Gastrocnemius medialis (tissue), 4 donors: ENCODE data around the gene PIWIL4. TPM values are rescaled to one million over a fixed set of nuclear protein-coding genes. Genes with fewer than 3 reads are reported as not detected.

Source experiments
- ATAC-seq, 2 donors: fragments of 150-250 bp; one replicate each; pipeline ENCODE4 v1.9.1; 2016
- DNase-seq, 2 donors: peaks; one replicate each; pipeline ENCODE4 v3.0.0-alpha.2; 2019
- H3K27ac ChIP-seq, 4 donors: fragments of 200-600 bp; sonication (generic); 1 replicate in 1 of 4; 2 replicates in 3 of 4; pipeline ENCODE4 v1.5.1; 2016 to 2018; ENCODE audit warnings: mild to moderate bottlenecking in 2 of 4, moderate library complexity in 1 of 4
- H3K27me3 ChIP-seq, 3 donors: fragments of 200-600 bp; sonication (generic) in 2 of 3; 1 replicate in 1 of 3; 2 replicates in 2 of 3; pipeline versions ENCODE4 v1.5.1 to v1.6.0; 2016 to 2019; ENCODE audit warnings: mild to moderate bottlenecking in 1 of 3, moderate library complexity in 1 of 3
- H3K36me3 ChIP-seq, 2 donors: fragments of 200-600 bp; sonication (generic) in 1 of 2; one replicate each; pipeline ENCODE4 v1.5.1; 2017 to 2018
- H3K4me1 ChIP-seq, 2 donors: fragments of 200-600 bp; sonication (generic) in 1 of 2; one replicate each; pipeline ENCODE4 v1.5.1; 2016 to 2017; ENCODE audit warnings: mild to moderate bottlenecking in 2 of 2
- H3K4me3 ChIP-seq, 4 donors: fragments of 200-600 bp; sonication (generic) in 3 of 4; 1 replicate in 1 of 4; 2 replicates in 3 of 4; pipeline ENCODE4 v1.5.1; 2016 to 2019; ENCODE audit warnings: mild to moderate bottlenecking in 2 of 4
- H3K9me3 ChIP-seq, 3 donors: fragments of 200-600 bp; sonication (generic) in 2 of 3; 1 replicate in 1 of 3; 2 replicates in 2 of 3; pipeline ENCODE4 v1.5.1; 2016 to 2019
- POLR2A ChIP-seq, 2 donors: fragments of 450-650 bp; IDR thresholded peaks; one replicate each; pipeline ENCODE4 v1.6.1; 2017; ENCODE audit warnings: antibody characterized with exemption in 2 of 2, mild to moderate bottlenecking in 2 of 2, moderate library complexity in 2 of 2
- in situ Hi-C, 4 donors: fragments of 200-750 bp; cut with MboI; loops; one replicate each; pipeline versions ENCODE4 v1.15.0 to v1.8.0; 2017; ENCODE audit warnings: low sequenced_read_pairs in 4 of 4
- intact Hi-C: fragments of 100-400 bp; cut with DNase I; formaldehyde crosslinking; loops from one replicate; pipeline ENCODE4 v1.15.1; 2023; ENCODE audit warnings: low total_unique reads
- total RNA-seq, 4 donors: library from RNA; depleted of rRNA; stranded (reverse); fragments of >200 nt; gene quantifications; one replicate each; pipeline versions ENCODE4 v1.1.0 to v1.2.3, GENCODE V29; 2016
- TF ChIP-seq, protein P1 (sequence below), 5 experiments: fragments of 450-650 bp in 3 of 5; fragments of 200-600 bp in 2 of 5; sonication (generic) in 2 of 5; IDR thresholded peaks in 4 of 5; conservative IDR thresholded peaks in 1 of 5; 1 replicate in 4 of 5; 2 replicates in 1 of 5; pipeline ENCODE4 v1.5.1; 2016 to 2019; ENCODE audit warnings: antibody characterized with exemption in 5 of 5, mild to moderate bottlenecking in 3 of 5, moderate library complexity in 3 of 5

The PIWIL4 gene
- total RNA-seq, 4 donors from 2014 or later: 0.70 to 2.1 (median 1.3) TPM

DNA sequence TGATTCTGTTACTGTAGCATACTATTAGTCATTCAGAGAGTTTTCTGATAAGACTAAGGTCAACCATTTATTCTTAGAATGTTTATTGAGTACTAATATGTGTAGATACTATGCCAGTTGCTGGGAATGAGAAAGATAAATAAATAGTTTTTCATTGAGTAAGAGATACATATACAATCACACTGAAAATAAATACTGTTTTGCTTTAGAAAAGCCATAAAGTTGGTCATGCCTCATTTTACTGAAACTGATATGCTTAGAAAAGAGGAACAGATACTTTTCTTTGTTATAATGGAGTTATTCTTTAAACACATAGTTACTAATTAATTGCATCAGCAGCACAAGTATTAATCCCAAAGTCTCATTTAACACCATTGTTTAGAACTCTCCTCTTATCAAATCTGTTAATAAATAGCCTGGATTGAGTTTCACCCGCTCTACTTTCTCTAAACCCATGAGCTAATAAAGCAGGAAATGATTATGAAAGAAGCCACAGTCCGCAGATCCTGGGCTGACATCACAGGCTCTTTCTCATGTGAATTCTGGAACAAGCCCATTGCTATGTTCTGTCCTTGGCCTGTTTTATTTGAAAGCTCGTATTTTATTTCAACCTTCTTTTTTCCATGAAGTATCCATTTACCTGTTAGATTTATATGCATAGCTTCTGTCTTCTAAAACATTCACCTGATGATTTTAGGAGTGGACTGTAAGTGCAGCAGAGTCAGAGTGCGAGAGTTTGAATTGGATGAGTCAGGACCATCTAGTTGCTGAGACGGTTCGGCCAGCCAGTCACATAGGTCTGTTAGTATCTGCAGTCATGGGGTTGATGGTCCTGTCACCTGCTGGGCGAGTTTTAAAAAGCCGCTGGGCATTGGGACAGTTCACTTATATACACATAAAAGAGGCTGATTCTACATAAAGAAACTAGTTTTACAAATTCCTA, 35.5 kb downstream of the PIWIL4 start:
- ATAC-seq (peak in 1 of 2 donors; percentile 70), DNase-seq (peak in 1 of 2 donors; percentile 11)
- Histone ChIP-seq H3K27me3 (no peaks in the 10 kb centered on the region), H3K9me3 (no peaks in the 10 kb centered on the region), H3K4me1 (no peaks in the 10 kb centered on the region), H3K36me3 (no peaks in the 10 kb centered on the region), H3K4me3 (no peak overlapping the region), H3K27ac (no peak overlapping the region)
- intact Hi-C loops: loop anchor here (1.0 kb wide), 1 partner anchor 83 kb away; no protein-coding TSS in a partner anchor
- in situ Hi-C loops: no loop called here
- no peak for TF ChIP-seq POLR2A (IDR thresholded peaks at IDR 0.05)
- TF ChIP-seq, protein P1, sequence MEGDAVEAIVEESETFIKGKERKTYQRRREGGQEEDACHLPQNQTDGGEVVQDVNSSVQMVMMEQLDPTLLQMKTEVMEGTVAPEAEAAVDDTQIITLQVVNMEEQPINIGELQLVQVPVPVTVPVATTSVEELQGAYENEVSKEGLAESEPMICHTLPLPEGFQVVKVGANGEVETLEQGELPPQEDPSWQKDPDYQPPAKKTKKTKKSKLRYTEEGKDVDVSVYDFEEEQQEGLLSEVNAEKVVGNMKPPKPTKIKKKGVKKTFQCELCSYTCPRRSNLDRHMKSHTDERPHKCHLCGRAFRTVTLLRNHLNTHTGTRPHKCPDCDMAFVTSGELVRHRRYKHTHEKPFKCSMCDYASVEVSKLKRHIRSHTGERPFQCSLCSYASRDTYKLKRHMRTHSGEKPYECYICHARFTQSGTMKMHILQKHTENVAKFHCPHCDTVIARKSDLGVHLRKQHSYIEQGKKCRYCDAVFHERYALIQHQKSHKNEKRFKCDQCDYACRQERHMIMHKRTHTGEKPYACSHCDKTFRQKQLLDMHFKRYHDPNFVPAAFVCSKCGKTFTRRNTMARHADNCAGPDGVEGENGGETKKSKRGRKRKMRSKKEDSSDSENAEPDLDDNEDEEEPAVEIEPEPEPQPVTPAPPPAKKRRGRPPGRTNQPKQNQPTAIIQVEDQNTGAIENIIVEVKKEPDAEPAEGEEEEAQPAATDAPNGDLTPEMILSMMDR (IDR thresholded peaks at IDR 0.05 in 4 of 5, conservative IDR thresholded peaks at IDR 0.05 in 1 of 5): peak in 2 of 5 experiments; percentile 28 to 38

DNA sequence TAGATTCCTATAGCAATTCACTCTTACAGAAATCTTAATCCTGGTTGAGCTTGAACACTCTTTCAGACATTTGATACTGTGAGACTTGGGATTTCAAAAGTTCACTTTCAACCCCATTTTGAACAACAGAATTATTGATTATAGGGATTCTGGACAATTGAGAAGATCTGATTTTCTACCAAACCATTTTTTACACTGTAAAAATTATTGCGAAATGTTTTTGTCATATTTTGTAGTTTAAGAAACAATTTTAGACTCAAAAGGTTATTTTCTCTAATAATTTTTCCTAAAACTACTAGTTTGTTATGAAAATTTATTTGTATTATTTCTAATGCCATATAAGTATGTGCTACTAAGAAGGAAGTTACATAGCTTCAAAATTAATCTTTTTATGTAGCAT, 36.4 kb downstream of the PIWIL4 start:
- no peak for ATAC-seq
- DNase-seq: no peak
- intact Hi-C loops (loop anchor here (1.0 kb wide), 1 partner anchor 84 kb away; no protein-coding TSS in a partner anchor), in situ Hi-C loops (no loop called here)
- no peaks in the 10 kb centered on the region for H3K27me3 ChIP-seq
- H3K4me3 ChIP-seq: no peak overlapping the region
- no peaks in the 10 kb centered on the region for H3K9me3 ChIP-seq
- no peak for TF ChIP-seq POLR2A (IDR thresholded peaks at IDR 0.05)
- TF ChIP-seq, protein P1 (IDR thresholded peaks at IDR 0.05 in 4 of 5, conservative IDR thresholded peaks at IDR 0.05 in 1 of 5): no peak
- H3K27ac ChIP-seq: no peak overlapping the region
- H3K36me3 ChIP-seq: peaks cover 0 to under 1% of the 10 kb centered on the region in 2 donors
- H3K4me1 ChIP-seq: no peaks in the 10 kb centered on the region

DNA sequence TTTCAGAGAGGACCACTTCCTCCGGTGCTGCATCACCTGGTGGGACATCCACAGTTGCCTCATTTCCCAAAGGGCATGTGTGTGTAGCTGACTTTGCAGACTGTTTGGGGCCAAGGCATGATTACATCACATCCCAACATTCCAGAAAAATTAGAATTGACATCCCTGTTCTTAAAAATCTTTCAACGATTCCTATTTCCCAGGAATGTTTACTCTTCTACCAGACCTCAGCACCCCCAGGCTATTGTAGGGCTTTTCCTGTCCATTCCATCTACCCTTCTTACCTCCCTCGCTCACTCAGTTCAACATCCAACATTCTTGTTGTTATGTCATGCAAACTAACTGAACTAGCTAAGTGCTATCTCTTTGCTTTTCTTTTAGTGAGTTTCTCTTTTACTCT, 37.3 kb downstream of the PIWIL4 start:
- Histone ChIP-seq H3K4me3 (no peak overlapping the region), H3K27ac (no peak overlapping the region), H3K36me3 (peaks cover 0 to 8% of the 10 kb centered on the region in 2 donors), H3K27me3 (no peaks in the 10 kb centered on the region), H3K9me3 (no peaks in the 10 kb centered on the region), H3K4me1 (no peaks in the 10 kb centered on the region)
- ATAC-seq: no peak
- in situ Hi-C loops: no loop called here
- TF ChIP-seq POLR2A (IDR thresholded peaks at IDR 0.05): no peak
- TF ChIP-seq, protein P1 (IDR thresholded peaks at IDR 0.05 in 4 of 5, conservative IDR thresholded peaks at IDR 0.05 in 1 of 5): no peak
- DNase-seq: no peak
- intact Hi-C loops: no loop called here

DNA sequence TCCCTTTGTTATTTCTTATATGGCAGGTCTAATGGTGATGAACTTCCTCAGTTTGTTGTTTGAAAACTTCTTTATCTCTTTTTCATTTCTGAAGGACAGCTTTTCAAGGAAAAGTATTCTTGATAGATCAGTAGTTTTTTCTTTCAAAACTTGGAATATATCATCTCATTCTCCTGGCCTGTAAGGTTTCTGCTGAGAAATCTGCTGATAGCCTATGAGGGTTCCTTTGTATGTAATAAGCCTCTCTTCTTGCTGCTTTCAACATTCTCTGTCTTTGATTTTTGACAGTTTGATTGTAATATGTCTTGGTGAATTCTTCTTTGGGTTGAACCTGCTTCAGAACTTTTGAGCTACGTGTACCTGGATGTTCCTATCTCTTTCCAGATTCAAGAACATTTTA, 46.0 kb downstream of the PIWIL4 start:
- in situ Hi-C loops (no loop called here), intact Hi-C loops (no loop called here)
- no peak for TF ChIP-seq POLR2A (IDR thresholded peaks at IDR 0.05)
- TF ChIP-seq, protein P1 (IDR thresholded peaks at IDR 0.05 in 4 of 5, conservative IDR thresholded peaks at IDR 0.05 in 1 of 5): no peak
- H3K36me3 ChIP-seq: peaks cover 0 to 8% of the 10 kb centered on the region in 2 donors
- no peak for ATAC-seq
- no peaks in the 10 kb centered on the region for H3K4me1 ChIP-seq
- no peak overlapping the region for H3K4me3 ChIP-seq
- H3K27ac ChIP-seq: no peak overlapping the region
- DNase-seq: no peak
- H3K27me3 ChIP-seq: no peaks in the 10 kb centered on the region
- peaks cover 0 to 10% (median 2%) of the 10 kb centered on the region in 3 donors for H3K9me3 ChIP-seq
